ENCODE measurements around the gene GRIK5.

The GRIK5 gene

DNA sequence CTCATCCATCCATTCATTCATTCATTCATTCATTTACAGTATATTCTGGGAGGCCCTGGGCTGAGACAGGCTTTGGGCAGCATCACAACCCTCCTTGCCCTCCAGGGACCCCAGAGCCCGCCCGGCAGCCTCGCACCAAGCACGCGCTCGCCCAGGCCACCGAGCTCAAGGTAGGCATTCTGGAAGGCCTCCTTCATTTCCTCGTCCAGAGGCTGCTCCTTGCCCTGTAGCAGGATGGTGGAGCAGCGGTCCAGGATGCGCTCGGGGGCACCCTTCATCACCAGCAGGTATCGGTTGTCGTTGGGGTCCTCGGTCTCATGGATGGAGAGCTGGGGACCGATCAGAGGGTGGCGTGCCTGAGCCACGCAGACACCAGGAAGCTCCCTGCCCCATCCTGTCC, 91.5 kb downstream of the GRIK5 start:
- Histone ChIP-seq H3K4me2 (ENCODE audit: low read length) (no peak overlapping the region), H3K36me3 (ENCODE audit: control insufficient read depth, low read length) (peaks cover 25% of the 10 kb centered on the region; the same call in 1 of the 2 replicates), H3K27ac (ENCODE audit: low read depth, low read length) (no peak overlapping the region), H3K79me2 (ENCODE audit: control insufficient read depth, low read length) (no peaks in the 10 kb centered on the region), H4K20me1 (ENCODE audit: control insufficient read depth, insufficient read depth, low read depth, low read length) (no peaks in the 10 kb centered on the region), H3K9me3 (ENCODE audit: control insufficient read depth, insufficient read depth, low read length) (no peaks in the 10 kb centered on the region), H3K27me3 (ENCODE audit: control insufficient read depth, low read length) (no peaks in the 10 kb centered on the region), H3K9me2 (replicated peaks; ENCODE audit: control insufficient read depth, low read length) (no peaks in the 10 kb centered on the region), H3K4me3 (ENCODE audit: low read length) (no peak overlapping the region), H3K4me1 (ENCODE audit: control insufficient read depth, low read length) (no peaks in the 10 kb centered on the region), H3F3A (ENCODE audit: control insufficient read depth, insufficient read depth) (no peaks in the 10 kb centered on the region)
- TF ChIP-seq, protein P1, sequence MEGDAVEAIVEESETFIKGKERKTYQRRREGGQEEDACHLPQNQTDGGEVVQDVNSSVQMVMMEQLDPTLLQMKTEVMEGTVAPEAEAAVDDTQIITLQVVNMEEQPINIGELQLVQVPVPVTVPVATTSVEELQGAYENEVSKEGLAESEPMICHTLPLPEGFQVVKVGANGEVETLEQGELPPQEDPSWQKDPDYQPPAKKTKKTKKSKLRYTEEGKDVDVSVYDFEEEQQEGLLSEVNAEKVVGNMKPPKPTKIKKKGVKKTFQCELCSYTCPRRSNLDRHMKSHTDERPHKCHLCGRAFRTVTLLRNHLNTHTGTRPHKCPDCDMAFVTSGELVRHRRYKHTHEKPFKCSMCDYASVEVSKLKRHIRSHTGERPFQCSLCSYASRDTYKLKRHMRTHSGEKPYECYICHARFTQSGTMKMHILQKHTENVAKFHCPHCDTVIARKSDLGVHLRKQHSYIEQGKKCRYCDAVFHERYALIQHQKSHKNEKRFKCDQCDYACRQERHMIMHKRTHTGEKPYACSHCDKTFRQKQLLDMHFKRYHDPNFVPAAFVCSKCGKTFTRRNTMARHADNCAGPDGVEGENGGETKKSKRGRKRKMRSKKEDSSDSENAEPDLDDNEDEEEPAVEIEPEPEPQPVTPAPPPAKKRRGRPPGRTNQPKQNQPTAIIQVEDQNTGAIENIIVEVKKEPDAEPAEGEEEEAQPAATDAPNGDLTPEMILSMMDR (IDR thresholded peaks at IDR 0.05; ENCODE audit: low read depth, low read length, poor library complexity, severe bottlenecking): no peak
- no peak for TF ChIP-seq EZH2phosphoT487 (IDR thresholded peaks at IDR 0.05; ENCODE audit: borderline replicate concordance, low read length)

DNA sequence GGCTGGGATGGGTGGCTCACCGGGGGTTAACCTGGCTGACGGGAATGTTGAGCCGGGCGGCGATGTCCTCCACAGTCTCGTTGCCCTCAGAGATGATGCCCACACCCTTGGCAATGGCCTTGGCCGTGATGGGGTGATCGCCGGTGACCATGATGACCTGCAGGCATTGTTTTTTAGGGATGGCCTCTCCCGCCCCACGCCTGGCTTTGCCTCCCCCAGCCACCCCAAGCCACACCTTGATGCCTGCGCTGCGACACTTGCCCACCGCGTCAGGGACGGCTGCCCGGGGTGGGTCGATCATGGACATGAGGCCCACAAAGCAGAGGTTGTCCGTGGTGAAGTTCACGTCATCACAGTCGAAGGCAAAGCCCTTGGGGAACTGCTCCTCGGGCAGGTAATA, 92.1 kb downstream of the GRIK5 start:
- no peaks in the 10 kb centered on the region for H3F3A ChIP-seq (ENCODE audit: control insufficient read depth, insufficient read depth)
- no peak for TF ChIP-seq EZH2phosphoT487 (IDR thresholded peaks at IDR 0.05; ENCODE audit: borderline replicate concordance, low read length)
- TF ChIP-seq, protein P1 (IDR thresholded peaks at IDR 0.05; ENCODE audit: low read depth, low read length, poor library complexity, severe bottlenecking): no peak
- no peak overlapping the region for H3K4me2 ChIP-seq (ENCODE audit: low read length)
- H3K4me1 ChIP-seq (ENCODE audit: control insufficient read depth, low read length): no peaks in the 10 kb centered on the region
- peaks cover 25% of the 10 kb centered on the region; the same call in 1 of the 2 replicates for H3K36me3 ChIP-seq (ENCODE audit: control insufficient read depth, low read length)
- H3K27me3 ChIP-seq (ENCODE audit: control insufficient read depth, low read length): no peaks in the 10 kb centered on the region
- no peaks in the 10 kb centered on the region for H3K9me2 ChIP-seq (replicated peaks; ENCODE audit: control insufficient read depth, low read length)
- no peaks in the 10 kb centered on the region for H3K9me3 ChIP-seq (ENCODE audit: control insufficient read depth, insufficient read depth, low read length)
- H3K79me2 ChIP-seq (ENCODE audit: control insufficient read depth, low read length): no peaks in the 10 kb centered on the region
- no peaks in the 10 kb centered on the region for H4K20me1 ChIP-seq (ENCODE audit: control insufficient read depth, insufficient read depth, low read depth, low read length)
- H3K4me3 ChIP-seq (ENCODE audit: low read length): no peak overlapping the region
- no peak overlapping the region for H3K27ac ChIP-seq (ENCODE audit: low read depth, low read length)

DNA sequence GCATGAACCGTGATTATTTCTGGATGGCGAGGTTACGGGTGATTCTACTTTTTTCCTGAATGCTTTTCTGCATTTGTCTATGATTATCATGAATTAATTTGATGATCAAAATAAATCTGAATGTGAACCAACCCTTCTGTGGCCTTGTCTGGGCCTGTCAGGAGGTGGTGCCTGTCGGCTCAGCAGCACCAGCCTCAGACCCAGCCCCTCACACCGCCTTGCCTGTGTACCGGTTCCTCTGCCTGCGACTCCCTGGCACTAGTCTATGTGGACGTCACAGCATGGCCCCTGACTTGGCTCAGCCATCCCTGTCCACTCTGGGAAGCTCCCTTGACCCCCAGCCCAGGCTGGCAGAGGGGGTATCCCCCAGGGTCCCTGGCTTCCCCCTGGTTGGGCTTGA, 95.4 kb downstream of the GRIK5 start:
- H3F3A ChIP-seq (ENCODE audit: control insufficient read depth, insufficient read depth): no peaks in the 10 kb centered on the region
- no peaks in the 10 kb centered on the region for H3K9me2 ChIP-seq (replicated peaks; ENCODE audit: control insufficient read depth, low read length)
- H3K4me2 ChIP-seq (ENCODE audit: low read length): no peak overlapping the region
- no peaks in the 10 kb centered on the region for H3K27me3 ChIP-seq (ENCODE audit: control insufficient read depth, low read length)
- H3K79me2 ChIP-seq (ENCODE audit: control insufficient read depth, low read length): no peaks in the 10 kb centered on the region
- peaks cover 10% of the 10 kb centered on the region; the same call in 1 of the 2 replicates for H3K36me3 ChIP-seq (ENCODE audit: control insufficient read depth, low read length)
- no peaks in the 10 kb centered on the region for H3K9me3 ChIP-seq (ENCODE audit: control insufficient read depth, insufficient read depth, low read length)
- TF ChIP-seq, protein P1 (IDR thresholded peaks at IDR 0.05; ENCODE audit: low read depth, low read length, poor library complexity, severe bottlenecking): no peak
- no peak for TF ChIP-seq EZH2phosphoT487 (IDR thresholded peaks at IDR 0.05; ENCODE audit: borderline replicate concordance, low read length)
- no peak overlapping the region for H3K27ac ChIP-seq (ENCODE audit: low read depth, low read length)
- no peaks in the 10 kb centered on the region for H4K20me1 ChIP-seq (ENCODE audit: control insufficient read depth, insufficient read depth, low read depth, low read length)
- H3K4me3 ChIP-seq (ENCODE audit: low read length): no peak overlapping the region
- no peaks in the 10 kb centered on the region for H3K4me1 ChIP-seq (ENCODE audit: control insufficient read depth, low read length)

Measured in DOHH2 (cell line).